ENCODE data around the gene DPF3. TPM values are rescaled to one million over a fixed set of nuclear protein-coding genes. Genes with fewer than 3 reads are reported as not detected.
A peak's percentile ranks its signal among the peaks of the same experiment; 100 is the strongest.
"Not testable (repeated sequence)": the region's sequence is repeated elsewhere in the genome, so short reads cannot be mapped to it uniquely, and the experiment has no call there.

Gene DPF3
- total RNA-seq, 1 donor from 2014 or later, result 0.89 TPM

DNA sequence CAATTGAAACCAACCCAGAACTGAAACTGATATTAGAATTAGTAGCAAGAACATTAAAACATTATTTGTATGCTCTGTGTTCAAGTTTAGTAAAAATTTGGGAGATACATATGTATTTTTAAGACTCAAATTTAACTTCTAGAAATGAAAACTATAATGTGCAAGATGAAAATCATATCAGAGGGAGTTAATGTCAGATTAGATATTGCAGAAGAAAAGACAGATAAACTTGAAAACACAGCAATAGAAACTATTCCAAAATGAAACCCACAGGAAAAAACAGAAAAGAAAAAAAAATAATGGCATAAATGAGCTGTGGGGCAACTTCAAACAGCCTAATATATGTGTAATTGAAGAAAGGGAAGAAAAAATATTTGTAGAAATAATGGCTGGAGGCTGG lies 134.9 kb downstream of the DPF3 start:
- DNase-seq, result no peak

DNA sequence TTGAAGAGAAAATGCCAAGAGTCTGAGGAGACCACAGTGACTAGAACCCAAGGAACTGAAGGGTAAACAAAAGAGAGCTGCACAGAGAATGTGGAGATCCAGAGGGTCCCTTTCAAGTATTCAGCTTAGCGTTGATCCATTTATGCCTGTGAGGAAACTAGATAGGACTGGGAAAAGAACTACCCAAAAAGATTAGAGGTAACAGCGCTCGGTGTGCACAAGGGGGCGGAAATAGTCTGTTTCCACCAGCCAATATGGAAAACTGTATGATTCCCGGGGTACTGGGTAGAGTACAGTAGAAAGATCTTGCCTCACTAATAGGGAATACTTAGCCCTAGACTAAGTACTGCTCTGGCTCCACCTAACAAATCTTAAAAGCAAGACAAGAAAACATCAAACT lies 135.5 kb downstream of the DPF3 start:
- DNase-seq, result no peak

DNA sequence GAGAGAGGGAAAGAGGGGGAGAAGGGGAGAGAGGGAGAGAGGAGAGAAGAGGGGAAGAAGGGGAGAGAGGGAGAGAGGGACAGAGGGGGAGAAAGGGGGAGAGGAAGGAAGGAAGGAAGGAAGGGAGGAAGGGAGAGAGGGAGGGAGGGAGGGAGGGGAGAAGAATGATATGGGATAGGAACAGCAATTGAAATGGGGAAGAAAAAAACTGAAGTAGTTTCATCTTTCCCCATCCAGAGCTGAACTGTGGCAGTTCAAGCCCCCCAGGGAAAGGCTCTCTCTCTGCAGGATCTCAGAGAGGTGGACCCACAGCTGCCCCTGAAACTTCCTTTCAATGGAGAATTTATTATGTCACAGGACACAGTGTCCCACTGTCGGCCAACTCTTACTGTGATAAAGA lies 136.9 kb downstream of the DPF3 start:
- DNase-seq, result no peak

DNA sequence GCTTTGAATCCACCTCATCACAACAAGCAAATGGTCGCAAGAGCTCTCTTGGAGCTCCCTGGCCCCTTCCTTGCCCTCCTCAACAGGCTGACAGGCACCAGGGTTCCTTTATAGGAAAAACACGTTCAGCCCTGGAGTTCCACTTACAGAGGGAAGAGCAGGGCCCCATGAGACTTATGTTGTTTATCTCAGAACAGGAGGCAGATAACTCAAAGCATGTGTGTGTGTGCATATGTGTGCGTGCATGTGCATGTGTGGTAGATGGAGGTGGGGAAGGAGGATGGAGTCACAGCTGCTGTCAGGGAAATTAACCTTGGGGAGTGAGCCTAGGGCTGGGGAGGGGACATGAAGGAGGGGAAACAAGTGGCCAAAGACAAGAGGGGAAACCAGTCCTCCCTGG lies 138.1 kb downstream of the DPF3 start:
- DNase-seq, result peak; percentile 30

DNA sequence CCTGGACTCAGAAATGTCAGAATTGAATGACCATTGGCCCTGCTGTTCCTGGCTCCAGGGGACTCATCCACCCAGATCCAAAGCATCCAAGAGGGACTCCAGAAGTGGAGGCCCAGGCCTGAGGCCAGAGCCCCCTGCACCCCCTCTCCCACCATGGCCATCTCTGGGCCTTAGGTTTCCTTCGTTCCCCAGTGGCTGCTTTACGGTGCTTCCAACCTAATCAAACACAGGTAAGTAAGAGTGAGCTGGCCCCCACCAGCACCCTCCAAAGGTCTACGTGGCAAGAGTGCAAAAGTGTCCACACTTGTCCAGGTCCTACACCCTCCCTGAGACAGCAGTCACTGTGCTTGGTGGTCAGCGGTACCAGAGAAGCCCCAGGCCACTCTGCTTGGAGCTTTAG lies 139.0 kb downstream of the DPF3 start:
- DNase-seq, result no peak

DNA sequence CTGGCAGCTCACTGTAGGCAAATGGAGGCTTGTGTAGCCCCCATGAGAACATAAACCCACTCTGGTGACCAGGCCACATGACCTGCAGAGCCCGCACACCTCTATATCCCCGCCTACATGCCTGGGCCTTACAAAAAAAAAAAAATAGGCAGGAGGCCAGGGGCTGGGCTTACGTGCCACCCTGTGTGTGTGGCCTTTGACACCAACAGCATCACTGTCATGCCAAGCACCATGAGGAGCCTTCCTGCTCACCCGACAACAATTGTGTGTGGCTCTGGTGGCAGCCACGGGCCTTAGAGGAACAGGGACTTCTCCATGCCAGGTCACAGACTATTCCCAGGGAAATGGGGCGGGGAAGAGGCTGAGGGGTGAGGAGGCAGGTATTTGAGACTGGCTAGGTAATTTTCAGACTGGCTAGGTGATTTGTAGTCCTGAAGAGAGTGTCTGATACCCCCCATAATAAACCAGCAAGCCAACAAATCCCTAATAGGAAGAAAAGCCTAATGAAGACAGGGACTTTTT lies 140.0 kb downstream of the DPF3 start:
- DNase-seq, result no peak

DNA sequence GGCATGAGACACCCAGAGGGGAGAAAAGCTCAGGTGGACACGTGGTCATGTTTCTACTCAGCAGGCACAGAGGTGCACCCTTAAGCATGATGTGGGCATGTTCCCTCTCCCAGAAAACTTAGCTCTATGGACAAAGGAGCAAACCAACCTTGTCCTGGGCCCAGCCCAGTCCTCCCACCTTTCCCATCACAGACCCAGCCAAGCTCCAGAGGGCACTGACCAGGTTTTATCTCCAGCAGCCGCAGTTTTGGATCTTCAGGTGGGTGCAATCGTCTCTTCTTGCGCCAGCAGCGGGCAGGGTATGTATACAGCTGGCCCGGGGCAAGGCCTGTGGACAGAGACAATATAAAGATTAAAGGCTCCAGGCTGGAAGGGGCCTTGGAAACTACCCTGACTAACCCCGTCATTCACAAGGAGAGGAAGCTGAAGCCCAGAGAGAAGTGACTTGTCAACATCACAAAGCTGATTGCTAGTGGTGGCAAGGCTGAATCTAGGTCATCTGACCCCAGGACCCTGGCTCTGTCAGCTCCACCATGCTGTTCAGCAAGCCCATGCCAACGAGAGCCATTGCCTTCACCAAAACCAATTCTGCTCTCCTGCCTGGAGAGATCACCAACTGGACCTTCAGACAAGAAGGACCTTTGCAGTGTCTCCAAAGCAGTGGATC lies 140.7 kb downstream of the DPF3 start:
- no peak for DNase-seq

DNA sequence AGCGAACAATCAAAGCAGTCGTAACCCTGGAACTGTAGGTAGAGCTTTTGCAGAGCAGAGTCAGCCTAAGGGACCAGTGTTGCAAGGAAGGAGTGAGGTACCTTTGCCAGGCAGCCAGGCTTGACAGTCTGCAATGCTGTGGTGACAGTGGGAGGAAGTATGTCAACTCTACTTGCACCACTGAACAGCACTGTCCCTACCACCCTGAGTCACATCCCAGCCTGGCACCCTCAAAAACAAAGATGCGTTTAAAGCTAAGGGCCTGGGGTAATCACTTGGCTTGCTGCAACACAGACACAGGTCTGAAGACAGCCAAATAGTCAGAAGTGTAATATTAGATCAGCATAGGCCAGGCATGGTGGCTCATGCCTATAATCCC lies 141.9 kb downstream of the DPF3 start:
- no peak for DNase-seq

DNA sequence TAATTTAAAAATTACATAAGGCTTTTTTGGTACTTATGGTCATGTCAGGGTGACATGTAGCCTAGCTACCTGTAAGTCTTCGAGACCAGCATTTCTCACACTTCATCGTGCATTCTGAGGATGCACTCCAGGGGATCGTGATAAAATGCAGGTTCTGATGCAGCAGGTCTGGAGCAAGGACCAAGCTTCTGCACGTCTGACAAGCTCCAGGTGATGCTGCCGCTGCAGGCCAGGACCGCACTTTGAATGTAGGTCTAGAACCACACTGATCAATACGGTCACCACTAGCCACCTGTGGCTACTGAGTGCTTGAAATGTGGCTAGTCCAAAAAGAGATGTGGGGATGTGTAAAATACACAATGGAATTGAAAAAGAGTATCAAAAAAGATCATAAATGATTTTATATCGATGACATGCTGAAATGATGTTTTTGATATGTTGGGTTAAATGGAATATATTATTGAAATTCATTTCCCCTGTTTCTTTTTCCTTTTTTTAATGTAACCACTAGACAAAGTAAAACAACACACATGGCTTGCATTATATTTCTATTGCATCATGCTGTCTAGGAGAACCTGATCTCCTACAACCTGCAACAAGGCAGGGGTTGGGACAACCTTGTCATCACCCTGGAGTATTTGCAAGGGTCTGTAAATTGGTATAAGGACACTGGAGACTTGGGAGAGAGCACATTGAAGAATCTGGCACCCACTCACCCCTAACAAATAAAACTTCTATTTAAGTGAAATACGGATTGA lies 142.4 kb downstream of the DPF3 start:
- DNase-seq, result no peak

DNA sequence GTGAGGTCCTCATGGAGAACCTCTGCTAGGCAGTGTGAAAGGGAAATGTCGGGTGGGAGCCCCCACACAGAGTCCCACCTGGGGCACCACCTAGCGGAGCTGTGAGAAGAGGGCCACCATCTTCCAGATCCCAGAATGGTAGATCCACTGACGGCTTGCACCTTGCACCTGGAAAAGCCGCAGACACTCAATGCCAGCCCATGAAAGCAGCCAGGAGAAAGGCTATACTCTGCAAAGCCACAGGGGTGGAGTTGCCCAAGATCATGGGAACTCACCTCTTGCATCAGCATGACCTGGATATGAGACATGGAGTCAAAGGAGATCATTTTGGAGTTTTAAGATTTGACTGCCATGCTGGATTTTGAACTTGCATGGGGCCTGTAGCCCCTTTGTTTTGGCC lies 145.0 kb downstream of the DPF3 start:
- not testable (repeated sequence) for DNase-seq

DNA sequence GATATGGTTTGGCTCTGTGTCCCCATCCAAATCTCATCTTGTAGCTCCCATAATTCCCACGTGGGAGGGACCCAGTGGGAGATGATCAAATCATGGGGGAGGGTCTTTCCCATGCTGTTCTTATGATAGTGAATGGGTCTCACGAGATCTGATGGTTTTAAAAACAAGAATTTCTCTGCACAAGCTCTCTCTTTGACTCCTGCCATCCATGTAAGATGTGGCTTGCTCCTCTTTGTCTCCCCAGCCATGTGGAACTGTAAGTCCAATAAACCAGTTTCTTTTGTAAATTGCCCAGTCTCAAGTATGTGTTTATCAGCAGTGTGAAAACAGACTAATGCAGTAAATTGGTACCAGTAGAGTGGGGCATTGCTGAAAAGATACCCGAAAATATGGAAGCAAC lies 146.2 kb downstream of the DPF3 start:
- DNase-seq, result no peak

DNA sequence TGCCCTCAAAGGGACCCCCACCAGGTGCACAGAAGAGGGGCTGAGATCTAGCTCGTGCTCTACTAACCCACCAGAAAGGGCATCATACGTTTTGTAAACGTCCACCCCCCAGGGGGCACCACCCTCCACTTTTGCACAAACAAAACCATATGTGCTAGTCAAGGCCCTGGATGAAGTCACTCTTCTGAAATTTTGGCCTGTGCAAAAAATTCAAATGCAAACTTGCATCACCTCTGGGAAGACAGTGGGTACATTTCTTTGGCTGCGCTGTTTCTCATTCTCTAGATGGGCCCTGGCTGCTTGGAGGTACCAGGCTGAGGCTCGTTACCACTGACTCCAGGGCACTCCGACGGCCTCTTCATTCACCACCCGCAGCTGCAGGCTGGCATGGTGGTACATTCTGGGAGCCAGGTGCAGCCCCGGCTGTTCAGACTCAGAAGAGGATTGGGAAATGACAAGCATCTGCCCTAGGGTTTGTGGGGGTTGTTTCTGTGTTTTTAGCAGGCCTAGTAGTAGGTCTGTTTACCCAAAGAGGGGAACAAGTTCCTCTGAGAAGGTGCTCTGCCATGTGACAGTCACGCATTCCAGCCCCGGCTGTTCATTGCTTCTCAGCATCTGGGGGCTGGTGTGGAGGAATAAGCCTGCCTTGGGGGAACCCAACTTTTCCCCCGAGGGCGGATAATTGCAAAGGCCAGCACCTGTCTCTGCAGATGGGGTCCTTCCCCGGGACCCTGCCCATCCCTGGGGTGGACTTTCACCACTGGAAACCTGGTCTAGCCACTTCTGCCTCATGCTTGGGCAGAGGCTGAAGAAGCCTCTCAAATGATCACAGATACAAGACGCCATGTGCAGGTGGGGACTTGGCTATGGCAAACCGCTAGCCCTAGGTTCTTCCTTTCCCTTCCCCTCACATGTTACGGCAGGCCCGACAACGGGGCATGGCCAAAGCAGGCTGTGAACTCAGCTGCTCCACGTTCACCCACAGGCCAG lies 147.6 kb downstream of the DPF3 start:
- no peak for DNase-seq

DNA sequence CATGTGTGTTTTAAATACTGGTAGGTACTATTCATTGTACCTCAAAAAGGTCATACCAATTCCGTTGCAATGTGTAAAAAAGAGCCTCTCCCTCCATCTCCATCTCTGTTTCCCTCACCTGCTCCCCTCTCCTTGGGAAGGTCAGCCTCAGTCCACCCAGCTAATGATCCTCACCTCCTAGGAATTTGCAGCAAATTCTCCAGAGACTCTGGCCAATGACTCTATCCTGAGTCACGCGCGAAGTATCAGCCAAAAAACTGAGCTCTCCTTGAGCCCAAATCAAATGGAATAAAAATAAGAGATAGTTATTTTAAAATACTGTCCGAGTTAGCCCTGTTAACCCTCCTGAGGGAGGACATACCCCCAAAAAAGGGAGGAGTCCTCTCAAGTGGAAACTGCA lies 148.4 kb downstream of the DPF3 start:
- no peak for DNase-seq

DNA sequence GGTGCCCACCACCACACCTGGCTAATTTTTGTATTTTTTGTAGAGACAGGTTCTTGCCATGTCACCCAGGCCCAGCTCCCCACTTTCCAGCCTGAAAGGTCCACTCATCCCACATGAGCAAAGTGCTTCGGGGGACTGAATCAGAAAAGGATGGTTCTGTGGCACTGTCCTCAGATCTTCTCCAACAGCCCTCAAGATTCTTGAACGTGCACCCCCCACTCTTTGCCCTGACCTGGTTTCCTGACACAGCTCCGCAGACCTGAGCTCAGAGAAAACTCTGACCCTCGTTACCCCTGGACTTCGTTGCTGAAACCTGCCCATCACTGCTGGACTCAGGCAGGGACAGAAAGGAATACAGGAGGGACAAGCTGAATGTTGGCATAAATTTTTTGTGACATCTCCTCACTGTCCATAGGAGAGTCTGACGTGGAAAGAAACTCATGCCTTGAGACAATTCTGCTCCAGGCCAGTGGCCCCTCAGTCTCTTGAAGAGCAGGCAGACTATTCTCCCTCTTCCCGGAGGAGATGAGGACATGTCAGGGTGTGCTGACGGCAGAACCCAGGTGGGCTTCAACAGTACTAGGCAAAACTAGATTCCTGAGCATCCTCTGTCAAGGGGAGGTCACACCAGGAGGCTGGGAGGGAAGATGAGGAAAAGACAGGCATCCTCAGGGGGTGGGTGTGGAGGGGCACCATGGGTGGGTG lies 149.3 kb downstream of the DPF3 start:
- no peak for DNase-seq

DNA sequence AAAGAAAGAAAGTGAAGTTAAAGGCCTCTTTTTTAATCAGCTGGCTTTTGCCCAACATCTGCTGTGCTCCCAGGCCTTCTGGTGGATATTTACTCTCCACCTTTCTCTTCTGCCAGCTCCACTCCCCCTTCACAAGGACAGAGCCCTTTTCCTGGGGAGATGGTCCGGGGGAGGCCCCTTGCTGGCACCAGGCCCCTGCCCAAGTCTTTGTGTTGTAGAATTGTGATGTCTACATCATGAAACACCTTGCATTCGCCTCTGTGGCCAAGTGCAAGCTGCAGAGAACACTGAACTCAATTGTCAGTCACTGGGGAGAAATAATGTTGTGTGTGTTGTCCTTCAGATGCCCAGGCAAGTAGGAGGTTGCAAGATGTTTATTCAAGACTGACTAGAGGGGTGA lies 150.3 kb downstream of the DPF3 start:
- no peak for DNase-seq

DNA sequence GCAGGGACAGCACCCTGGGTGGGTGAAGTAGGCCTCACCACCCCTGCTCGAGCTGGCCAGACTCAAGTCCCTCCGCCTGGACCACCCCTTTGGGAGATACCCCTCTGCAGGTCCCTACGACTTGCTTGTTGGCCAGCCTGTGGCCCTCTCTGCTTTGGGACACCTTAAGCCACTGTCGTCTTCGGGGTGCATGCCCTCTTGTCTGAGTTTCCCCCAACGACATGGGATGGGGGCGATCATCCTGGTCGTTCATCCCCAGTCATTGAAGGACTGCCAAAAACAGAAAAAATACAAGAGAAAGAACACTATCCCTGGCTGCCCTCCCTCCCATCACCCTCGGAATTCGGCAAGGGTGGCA lies 151.1 kb downstream of the DPF3 start:
- no peak for DNase-seq

DNA sequence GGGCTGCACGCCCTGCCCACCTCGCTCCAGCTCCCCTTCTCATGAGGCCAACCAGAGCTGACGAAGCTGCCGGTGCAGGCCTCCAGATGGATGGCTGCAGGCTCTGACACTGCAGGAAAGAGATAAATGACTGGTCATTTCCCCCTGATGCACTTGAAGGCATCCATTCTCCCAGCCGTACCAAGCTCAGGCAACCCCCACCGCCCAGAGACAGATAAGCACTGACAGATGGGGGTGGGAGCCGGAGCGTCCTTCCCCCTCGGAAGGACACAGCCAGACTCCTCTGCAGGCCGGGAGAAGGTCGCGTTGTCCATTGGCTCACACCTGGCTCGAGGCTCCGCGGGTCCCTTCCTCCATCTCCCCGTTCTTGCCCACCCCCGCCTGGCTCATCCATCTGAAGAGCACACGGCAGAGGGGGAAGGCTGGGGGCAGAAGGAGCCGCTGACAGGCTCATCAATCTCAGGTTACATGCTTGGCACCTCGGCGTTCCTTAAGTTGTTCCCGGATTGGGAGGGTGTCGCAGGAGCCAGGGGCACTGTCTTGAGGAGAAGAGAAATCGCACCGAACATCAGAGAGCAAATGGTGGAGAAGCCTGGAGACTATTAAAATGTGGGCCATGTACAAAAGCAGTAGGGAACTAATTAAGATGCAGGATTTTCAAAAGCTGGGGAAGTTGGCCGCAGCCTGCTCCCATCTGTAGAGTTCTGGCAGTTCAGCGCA lies 151.6 kb downstream of the DPF3 start:
- DNase-seq, result peak; percentile 5

DNA sequence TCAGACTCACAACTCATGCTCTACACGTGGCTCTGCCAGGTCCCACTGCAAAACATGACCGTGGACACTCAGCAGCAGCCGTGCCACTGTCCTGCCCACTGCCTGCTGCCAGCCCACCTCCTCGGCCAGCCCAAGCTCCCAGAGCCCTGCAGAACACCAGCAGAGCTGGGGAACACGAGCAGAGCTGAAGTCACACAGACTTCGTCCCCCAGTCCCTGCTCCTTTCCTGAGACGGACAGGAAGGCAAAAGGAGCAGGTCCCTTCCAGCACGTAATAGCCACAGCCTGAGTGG lies 152.1 kb downstream of the DPF3 start:
- DNase-seq, result no peak

DNA sequence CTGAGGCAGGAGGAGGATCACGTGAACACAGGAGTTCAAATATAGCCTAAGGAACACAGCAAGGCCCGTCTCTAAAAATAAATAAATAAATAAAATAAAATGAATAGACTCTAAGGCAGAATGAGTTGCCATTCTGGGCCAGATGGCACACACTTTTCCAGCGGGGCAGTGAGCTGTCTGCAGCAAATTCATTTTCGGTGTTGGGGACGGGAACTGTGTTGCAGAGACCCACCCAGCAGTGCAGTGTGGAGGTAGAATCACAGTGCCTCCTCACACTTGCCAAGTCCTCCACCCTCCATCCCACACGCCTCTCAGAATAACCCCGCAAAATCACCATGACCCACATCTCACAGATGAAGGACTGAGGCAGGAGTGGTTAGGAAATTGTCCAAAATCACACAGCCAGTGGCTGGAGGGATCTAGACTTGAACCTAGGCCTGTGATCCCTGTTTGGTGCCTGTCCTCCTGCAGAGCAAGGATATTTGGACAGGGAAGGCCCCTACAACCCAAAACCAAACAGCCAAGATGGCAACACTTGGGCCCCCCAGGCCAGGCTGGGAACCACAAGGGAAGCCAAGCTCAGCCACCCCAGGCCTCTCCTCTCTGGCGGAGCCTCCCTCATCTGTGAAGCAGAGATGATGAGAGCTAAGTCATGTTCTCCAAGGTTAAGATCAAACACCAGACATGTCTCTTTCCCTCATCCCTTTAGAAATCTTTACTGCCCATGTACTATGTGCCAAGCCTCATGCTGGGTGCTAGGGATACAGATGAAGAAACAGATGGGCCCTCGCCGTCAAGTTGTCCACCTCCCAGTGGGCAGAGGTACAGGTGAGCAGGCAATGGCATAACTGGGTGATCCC lies 152.7 kb downstream of the DPF3 start:
- no peak for DNase-seq

DNA sequence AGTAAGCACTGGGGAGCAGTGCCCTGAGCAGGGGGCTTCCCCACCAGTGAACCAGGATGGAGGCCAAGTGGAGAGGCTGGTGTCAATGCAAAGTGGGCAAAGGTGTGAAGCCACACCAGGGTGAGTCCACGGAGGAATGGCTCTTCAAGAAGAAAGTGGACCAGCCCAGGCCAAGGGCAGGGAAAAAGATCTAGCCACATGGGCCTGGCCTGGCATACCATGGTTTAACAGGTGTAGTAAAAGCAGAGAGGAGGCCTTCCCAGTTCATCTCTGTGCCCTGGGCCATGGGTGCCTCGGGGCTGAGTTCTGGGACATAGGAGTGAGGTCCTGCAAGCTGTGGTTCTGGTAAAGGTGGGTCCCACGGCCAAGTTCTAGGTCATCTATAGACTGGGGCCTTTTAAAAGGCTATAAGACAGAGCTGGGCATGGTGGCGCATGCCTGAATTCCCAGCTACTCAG lies 153.4 kb downstream of the DPF3 start:
- DNase-seq, result no peak

Data from skin of body (tissue), 2 donors.